Keratinocyte (primary cell): ENCODE data around the gene GFPT2.

ENCODE experiments used
- EZH2 ChIP-seq: IDR thresholded peaks from one replicate; pipeline ENCODE4 v1.6.1; 2012; ENCODE audit warnings: inconsistent platforms, mild to moderate bottlenecking, low read length, moderate library complexity
- TF ChIP-seq, protein P1 (sequence below), 3 experiments: IDR thresholded peaks in 1 of 3; conservative IDR thresholded peaks in 1 of 3; optimal IDR thresholded peaks in 1 of 3; 2 replicates in 2 of 3; 3 replicates in 1 of 3; pipeline versions ENCODE3 to v1.5.1; 2011; ENCODE audit warnings: low read length in 3 of 3, mild to moderate bottlenecking in 3 of 3, moderate library complexity in 2 of 3, control low read depth in 1 of 3, inconsistent platforms in 1 of 3; ENCODE audit not compliant: insufficient read depth in 2 of 3; ENCODE audit errors: extremely low read depth in 1 of 3

DNA sequence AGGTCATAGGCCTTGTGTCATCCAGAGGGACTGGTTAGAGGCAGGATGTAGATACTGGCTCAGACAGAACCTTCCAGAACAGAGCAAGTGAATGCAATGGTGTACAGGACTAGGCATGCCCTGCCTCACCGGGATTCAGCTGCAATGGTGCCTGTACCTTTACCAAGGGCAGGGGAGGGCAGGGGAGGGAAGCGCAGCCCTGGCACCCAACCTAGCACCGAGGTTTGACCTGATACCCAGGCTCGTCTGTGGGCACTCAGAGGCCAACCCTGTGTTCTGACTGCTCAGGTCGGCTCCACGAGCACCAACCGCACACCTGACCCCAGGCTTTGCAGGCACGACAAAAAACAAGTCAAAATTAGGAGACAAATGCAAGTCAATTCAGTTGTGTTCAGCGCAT, 47.3 kb upstream of the GFPT2 start:
- TF ChIP-seq, protein P1, sequence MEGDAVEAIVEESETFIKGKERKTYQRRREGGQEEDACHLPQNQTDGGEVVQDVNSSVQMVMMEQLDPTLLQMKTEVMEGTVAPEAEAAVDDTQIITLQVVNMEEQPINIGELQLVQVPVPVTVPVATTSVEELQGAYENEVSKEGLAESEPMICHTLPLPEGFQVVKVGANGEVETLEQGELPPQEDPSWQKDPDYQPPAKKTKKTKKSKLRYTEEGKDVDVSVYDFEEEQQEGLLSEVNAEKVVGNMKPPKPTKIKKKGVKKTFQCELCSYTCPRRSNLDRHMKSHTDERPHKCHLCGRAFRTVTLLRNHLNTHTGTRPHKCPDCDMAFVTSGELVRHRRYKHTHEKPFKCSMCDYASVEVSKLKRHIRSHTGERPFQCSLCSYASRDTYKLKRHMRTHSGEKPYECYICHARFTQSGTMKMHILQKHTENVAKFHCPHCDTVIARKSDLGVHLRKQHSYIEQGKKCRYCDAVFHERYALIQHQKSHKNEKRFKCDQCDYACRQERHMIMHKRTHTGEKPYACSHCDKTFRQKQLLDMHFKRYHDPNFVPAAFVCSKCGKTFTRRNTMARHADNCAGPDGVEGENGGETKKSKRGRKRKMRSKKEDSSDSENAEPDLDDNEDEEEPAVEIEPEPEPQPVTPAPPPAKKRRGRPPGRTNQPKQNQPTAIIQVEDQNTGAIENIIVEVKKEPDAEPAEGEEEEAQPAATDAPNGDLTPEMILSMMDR (optimal IDR thresholded peaks at IDR 0.05 in 1 of 3, IDR thresholded peaks at IDR 0.05 in 1 of 3, conservative IDR thresholded peaks at IDR 0.05 in 1 of 3; ENCODE audit: extremely low read depth in 1 of 3, insufficient read depth in 2 of 3, low read length in 3 of 3) = no peak
- TF ChIP-seq EZH2 = no peak
